ENCODE data around the gene ITFG1. TPM values are rescaled to one million over a fixed set of nuclear protein-coding genes. Genes with fewer than 3 reads are reported as not detected.

ITFG1 gene
- total and polyA plus RNA-seq, 3 donors from 2014 or later = 94.7 to 130 (median 121) TPM

DNA sequence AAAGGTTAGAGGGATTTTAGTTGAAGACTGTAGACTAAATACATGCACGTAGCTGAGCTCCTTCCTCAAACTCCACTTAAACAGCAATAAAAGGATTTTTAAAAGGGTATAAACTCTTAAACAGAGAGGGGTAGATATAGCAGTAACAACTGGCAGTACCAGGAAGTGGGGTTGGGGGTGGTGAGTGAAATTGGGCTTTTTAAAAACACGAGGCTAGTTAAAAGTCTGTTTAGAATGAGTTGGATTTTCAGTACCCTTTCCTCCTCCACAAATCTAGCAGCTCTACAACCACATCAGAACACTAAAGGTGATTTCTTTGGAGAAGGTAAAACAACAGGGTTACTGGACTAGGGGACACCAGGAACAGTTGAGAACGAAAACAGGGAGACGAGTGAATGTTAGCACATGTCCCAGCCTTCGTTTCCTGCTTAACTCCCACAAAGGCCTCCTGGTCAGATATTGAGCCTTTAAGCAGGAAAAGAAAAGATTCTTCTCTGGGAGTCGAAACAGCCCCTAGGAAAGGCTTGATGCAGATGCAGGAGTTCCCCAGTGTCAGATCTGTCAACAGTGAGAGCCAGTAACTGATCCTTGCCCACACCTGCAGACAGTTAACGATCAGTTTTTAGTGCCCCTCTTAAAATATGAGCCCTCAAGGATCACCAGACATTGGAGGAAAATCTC, 331.0 kb downstream of the ITFG1 start:
- no peak for TF ChIP-seq POLR2A (IDR thresholded peaks at IDR 0.05)
- no peak for TF ChIP-seq CTCF (IDR thresholded peaks at IDR 0.05)
- no peak for DNase-seq
- intact Hi-C loops (cut with DNase I; ENCODE audit: low total_unique reads) = loop anchor here (10.0 kb wide), 1 partner anchor 1025 kb away; the partner anchor contains the start of gene ABCC12
- Histone ChIP-seq H3K9me3 (no peaks in the 10 kb centered on the region), H3K27me3 (no peaks in the 10 kb centered on the region), H3K4me1 (no peaks in the 10 kb centered on the region), H3K36me3 (ENCODE audit: low read depth, missing control alignments) (no peaks in the 10 kb centered on the region), H3K4me3 (no peak overlapping the region), H3K27ac (no peak overlapping the region)
- WGBS, 2 donors = 67 to 74% methylated on average over 7 of the region's 7 CpGs

- TF ChIP-seq POLR2A (IDR thresholded peaks at IDR 0.05) = no peak
- no peak for TF ChIP-seq CTCF (IDR thresholded peaks at IDR 0.05)
- no peak for DNase-seq
- H3K4me1 ChIP-seq = no peaks in the 10 kb centered on the region
- no peaks in the 10 kb centered on the region for H3K36me3 ChIP-seq (ENCODE audit: low read depth, missing control alignments)
- no peak overlapping the region for H3K4me3 ChIP-seq
- H3K27me3 ChIP-seq = no peaks in the 10 kb centered on the region
- H3K9me3 ChIP-seq = no peaks in the 10 kb centered on the region
- no peak overlapping the region for H3K27ac ChIP-seq
- intact Hi-C loops (cut with DNase I; ENCODE audit: low total_unique reads) = no loop called here
- 88 to 89% methylated on average over 3 of the region's 3 CpGs for WGBS, 2 donors
Measured at GRCh38 chr16:47127541-47127940, 333.3 kb downstream of the ITFG1 start.

- DNase-seq = no peak
- intact Hi-C loops (cut with DNase I; ENCODE audit: low total_unique reads) = no loop called here
- H3K4me1 ChIP-seq = no peaks in the 10 kb centered on the region
- WGBS, 2 donors = 78 to 83% methylated on average over 4 of the region's 4 CpGs
- no peaks in the 10 kb centered on the region for H3K27me3 ChIP-seq
- TF ChIP-seq POLR2A (IDR thresholded peaks at IDR 0.05) = no peak
- no peak for TF ChIP-seq CTCF (IDR thresholded peaks at IDR 0.05)
- H3K4me3 ChIP-seq = no peak overlapping the region
- H3K27ac ChIP-seq = no peak overlapping the region
- no peaks in the 10 kb centered on the region for H3K36me3 ChIP-seq (ENCODE audit: low read depth, missing control alignments)
- no peaks in the 10 kb centered on the region for H3K9me3 ChIP-seq
Measured at GRCh38 chr16:47125757-47126156, 335.1 kb downstream of the ITFG1 start.

- Histone ChIP-seq H3K4me3 (no peak overlapping the region), H3K27me3 (no peaks in the 10 kb centered on the region), H3K27ac (no peak overlapping the region), H3K36me3 (ENCODE audit: low read depth, missing control alignments) (no peaks in the 10 kb centered on the region), H3K9me3 (no peaks in the 10 kb centered on the region), H3K4me1 (no peaks in the 10 kb centered on the region)
- TF ChIP-seq CTCF (IDR thresholded peaks at IDR 0.05) (no peak), POLR2A (IDR thresholded peaks at IDR 0.05) (no peak)
- no peak for DNase-seq
- WGBS, 2 donors = 93% methylated on average over 2 of the region's 2 CpGs
- intact Hi-C loops (cut with DNase I; ENCODE audit: low total_unique reads) = no loop called here
Measured at GRCh38 chr16:47113130-47113529, 347.7 kb downstream of the ITFG1 start.

- no peak for DNase-seq
- Histone ChIP-seq H3K36me3 (ENCODE audit: low read depth, missing control alignments) (no peaks in the 10 kb centered on the region), H3K9me3 (no peaks in the 10 kb centered on the region), H3K27me3 (no peaks in the 10 kb centered on the region), H3K4me3 (no peak overlapping the region), H3K4me1 (no peaks in the 10 kb centered on the region), H3K27ac (no peak overlapping the region)
- intact Hi-C loops (cut with DNase I; ENCODE audit: low total_unique reads) = no loop called here
- TF ChIP-seq POLR2A (IDR thresholded peaks at IDR 0.05) (no peak), CTCF (IDR thresholded peaks at IDR 0.05) (no peak)
- 92 to 97% methylated on average over 3 of the region's 3 CpGs for WGBS, 2 donors
Measured at GRCh38 chr16:47110939-47111338, 349.9 kb downstream of the ITFG1 start.

All from testis (tissue), 3 donors.